ENCODE data around the gene CCR2.

- TF ChIP-seq CTCF (IDR thresholded peaks at IDR 0.05; ENCODE audit: poor library complexity, severe bottlenecking) (no peak), RAD21 (conservative IDR thresholded peaks at IDR 0.05) (no peak), POLR2AphosphoS5 (IDR thresholded peaks at IDR 0.05) (no peak), REST (IDR thresholded peaks at IDR 0.05; ENCODE audit: borderline replicate concordance) (no peak)
Observed at GRCh38 chr3:46393011-46393410, 39.1 kb downstream of the CCR2 start.

All from neural cell (in vitro differentiated cells).